NCI-H1092 (cell line): ENCODE measurements around the gene PDXP.
"Not testable (repeated sequence)": the region's sequence is repeated elsewhere in the genome, so short reads cannot be mapped to it uniquely, and the experiment has no call there.

Experiments used
- DNase-seq: peaks from one replicate; lab custom pipeline; 2025; lab: John Stamatoyannopoulos, UW

The PDXP gene

GRCh38 chr22:37674951-37675929 is 16.7 kb downstream of the PDXP start, which contains the start of gene LGALS1:
LGALS1 (plus strand) TSS chr22:37675636; CDS start chr22:37675703, 67 bp downstream.
- peak; percentile 9 for DNase-seq

DNA sequence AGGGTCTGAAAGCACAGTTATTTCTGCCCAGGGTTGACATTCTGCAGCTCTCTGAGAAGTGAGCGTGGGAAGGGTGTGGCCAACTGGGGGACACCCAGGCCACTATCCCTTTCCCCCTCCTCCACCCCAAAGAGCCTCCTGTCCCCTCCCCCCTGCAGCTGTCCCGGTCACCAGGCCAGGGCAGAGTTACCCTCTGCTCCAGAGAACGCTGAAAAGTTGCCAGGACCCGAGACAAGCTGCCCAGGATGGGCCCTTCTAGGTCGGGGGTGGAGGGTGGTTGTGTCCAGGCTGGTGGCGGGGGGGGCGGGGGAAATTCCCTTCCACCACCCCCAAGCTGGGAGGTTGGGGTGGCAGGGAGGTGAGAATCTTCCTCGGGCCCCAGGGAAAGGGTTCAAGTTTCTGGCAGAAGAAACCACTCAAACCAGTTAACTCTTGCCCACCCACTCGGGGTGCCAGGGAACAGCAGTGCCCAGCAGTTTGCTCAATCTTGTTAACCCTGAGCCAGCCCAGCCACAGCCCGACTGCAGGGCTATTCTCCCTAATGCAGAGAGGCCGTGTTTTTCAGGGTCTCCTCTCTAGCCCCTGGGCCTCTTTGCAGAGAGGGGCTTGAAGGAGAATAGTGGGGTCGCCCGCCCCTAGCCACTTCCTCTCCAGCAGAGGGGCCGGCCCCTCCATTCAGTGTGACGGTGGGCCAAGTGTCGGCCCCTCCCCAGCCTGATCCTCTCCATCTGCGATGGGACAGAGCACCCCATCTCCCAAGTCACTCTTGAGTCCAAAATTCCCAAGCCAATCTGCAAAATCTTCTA is 17.6 kb downstream of the PDXP start:
- no peak for DNase-seq

DNA sequence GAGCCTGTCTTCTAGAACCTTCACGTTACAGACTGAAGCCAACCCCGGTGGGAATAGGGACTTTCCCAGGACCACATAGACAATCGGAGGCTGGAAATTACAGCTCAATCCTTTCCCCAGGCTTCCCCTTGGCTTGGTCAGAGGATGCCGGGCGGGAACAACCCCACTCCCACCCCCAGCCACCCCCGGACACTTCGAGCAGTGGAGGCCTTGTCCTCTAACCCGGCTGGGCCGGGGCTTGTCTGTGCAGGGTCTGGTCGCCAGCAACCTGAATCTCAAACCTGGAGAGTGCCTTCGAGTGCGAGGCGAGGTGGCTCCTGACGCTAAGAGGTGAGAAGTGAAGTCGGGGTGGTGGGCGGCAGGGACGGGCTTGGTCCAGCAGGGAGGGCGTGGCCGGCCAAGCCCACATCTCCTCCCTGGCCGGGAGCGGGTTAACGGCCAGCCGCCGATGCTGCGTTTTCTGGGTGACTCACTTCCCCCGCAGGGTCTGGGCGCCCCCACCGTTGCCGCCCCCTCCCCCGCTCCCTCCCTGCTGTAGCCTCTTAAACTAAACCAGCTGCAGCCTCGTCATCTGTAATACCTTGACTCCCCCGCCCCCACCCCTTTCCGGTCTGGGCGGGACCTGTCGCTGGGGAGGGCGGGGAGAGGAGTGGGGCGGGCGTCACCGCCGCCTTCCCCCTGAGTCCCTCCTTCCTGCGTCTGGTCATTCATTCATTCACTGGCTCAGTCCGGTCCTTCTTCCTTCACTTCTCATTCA is 18.4 kb downstream of the PDXP start:
- DNase-seq: no peak

DNA sequence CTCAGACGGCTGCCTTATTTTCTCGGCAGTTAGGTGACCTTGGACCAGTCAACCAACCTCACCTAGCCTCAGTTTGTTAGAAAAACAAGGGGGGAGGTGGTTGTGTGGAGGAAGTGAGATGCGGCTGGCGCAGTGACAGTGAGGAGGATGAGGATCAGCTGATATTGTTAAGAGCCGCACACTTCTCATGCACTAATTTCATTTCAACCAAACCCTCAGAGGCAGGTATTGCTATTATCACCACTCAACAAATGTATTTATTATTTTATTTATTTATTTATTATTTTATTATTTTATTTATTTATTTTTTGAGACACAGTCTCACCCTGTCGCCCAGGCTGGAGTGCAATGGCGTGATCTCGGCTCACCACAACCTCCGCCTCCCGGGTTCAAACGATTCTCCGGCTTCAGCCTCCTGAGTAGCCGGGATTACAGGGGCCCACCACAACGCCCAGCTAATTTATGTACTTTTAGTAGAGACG is 19.0 kb downstream of the PDXP start:
- no peak for DNase-seq

- DNase-seq: no peak
Observed at GRCh38 chr22:37678372-37678771, 19.8 kb downstream of the PDXP start.

GRCh38 chr22:37679670-37680069 is 21.1 kb downstream of the PDXP start:
- DNase-seq: no peak

DNA sequence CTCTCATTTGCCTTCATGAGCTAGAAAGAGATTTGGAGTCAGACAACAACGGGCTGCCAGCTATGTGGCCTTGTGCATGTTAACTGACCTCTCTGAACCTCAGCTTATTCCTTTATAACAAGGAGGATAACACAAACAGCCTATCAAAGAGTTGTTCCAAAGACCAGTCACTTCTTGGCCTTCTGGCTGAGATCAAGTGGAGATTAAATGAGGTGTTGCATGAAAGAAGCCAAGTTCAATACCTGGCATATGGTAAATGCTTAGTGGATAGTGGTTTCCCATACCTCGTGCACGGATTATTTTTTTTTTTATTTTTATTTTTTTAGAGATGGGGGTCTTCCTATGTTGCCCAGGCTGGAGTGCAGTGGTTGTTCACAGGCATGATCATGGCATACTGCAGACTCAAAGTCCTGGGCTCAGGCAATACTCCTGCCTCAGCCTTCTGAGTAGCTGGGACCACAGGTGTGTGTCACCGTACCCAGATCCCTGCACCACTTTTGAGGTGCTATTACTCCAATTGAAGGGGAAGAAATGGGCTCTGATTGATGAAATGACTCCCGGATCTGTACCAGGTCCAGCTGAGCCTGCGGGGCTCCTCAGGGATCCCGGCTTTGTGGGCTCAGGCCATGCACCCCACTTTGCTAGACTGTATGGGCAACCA is 21.8 kb downstream of the PDXP start:
- no peak for DNase-seq

DNA sequence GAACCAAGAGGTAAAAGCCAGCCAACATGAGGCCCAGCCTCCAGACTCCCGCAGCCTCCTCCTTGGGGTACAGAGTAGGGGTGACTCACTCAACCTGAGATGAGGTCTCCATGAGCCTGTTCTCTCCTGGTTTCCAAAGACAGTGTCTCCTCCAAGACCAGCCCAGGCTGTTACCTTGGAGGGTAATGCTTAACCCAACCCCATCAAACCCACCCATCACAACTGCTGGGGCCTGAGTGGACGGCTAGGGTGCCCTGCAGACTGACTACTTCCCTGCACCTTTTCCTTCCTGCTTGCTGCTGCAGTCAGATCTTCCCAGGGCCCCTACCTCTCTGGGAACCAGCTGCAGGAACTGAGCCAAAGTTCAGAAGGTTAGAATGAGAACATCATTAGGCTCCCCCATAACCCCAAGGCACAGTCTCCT is 22.5 kb downstream of the PDXP start:
- no peak for DNase-seq

DNA sequence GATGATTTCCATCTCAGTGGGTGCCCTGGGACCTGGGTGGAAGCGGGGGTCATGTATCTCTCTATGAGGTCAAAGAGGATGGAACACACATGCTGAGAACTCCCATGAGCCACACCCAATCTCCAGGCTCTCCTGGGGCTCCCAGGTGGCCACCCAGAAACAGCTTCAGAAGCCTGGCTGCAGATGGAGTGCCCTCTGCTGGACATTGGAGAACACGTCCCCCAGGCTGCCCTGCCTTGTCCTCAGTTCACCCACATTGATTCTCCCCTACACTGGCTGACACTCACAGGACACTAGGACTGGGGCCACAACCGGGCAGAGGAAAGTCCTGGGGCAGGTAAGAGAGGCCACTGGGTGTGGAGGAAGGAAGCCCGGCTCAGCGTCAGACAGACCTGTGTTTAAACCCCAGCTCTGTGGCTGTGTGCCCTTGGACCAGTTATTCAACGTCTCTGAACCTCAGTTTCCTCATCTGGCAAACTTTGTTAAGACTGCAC is 23.1 kb downstream of the PDXP start:
- peak; percentile 6 for DNase-seq

- no peak for DNase-seq
Observed at GRCh38 chr22:37684803-37685615, 26.5 kb downstream of the PDXP start.

- DNase-seq: peak; percentile 77
Observed at GRCh38 chr22:37686002-37686982, 27.8 kb downstream of the PDXP start, which contains the start of gene NOL12. NOL12 (plus strand) TSS chr22:37686343; CDS start chr22:37686393, 50 bp downstream.

DNA sequence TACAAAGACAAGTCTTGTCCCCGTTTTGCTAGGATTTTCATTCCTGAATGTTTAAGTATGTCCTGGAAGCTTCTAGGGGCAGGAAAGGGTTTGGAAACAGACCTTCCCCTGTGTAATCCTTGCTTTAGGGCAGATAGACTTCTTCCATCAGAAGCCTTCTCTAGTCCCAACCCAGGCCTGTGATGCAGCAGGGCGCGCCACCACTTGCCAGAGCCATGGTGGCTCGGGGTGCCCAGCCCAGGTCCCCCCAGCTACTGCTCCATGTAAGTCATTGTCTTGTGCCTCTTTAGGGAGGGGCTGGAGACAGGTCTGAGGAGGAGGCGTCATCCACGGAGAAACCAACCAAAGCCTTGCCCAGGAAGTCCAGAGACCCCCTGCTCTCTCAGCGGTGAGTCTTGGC is 31.9 kb downstream of the PDXP start:
- no peak for DNase-seq

- DNase-seq: no peak
Observed at GRCh38 chr22:37690901-37691504, 32.5 kb downstream of the PDXP start.

DNA sequence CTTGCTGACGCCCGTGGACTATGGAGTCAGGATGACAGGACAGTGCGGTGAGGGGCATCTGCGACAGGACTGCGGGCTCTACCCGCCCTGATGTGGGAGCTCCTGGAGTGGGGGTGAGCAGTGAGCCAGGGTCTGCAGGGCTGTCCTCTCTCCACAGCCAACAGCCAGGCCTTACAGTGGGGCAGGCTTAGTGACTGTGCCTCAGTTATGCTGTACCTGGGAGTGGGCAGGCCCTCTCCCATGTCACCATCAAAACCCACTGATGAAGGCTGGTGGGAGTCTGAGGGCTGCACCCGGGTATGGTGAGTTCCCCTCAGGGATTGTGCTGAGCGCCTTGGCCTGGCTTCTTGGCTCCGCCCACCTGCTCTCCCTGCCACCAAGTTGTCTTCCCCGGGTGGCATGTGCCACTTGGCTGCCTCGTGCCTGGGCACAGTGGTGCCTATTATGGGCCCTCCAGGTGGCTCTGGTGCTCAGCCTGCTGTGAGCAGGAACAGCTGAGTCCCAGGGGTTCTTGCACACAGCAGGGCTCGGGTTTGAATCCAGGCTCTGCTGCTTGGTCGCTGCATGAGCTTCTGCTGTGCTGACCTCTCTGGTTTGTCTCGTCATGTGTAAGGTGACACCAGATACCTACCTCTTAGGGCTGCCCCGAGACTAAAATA is 34.2 kb downstream of the PDXP start:
- DNase-seq: no peak

DNA sequence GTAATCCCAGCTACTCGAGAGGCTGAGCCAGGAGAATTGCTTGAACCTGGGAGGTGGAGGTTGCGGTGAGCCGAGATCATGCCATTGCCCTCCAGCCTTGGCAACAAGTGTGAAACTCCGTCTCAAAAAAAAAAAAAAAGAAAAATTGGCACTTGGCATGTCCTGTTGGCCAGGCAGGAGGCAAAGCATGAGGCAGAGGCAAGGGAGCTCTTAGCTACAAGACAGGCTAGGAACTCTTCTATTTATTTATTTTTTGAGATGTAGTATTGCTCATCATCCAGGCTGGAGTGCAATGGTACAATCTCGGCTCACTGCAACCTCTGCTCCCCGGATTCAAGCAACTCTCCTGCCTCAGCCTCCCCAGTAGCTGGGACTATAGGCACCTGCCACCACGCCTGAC is 35.6 kb downstream of the PDXP start:
- DNase-seq: not testable (repeated sequence)

DNA sequence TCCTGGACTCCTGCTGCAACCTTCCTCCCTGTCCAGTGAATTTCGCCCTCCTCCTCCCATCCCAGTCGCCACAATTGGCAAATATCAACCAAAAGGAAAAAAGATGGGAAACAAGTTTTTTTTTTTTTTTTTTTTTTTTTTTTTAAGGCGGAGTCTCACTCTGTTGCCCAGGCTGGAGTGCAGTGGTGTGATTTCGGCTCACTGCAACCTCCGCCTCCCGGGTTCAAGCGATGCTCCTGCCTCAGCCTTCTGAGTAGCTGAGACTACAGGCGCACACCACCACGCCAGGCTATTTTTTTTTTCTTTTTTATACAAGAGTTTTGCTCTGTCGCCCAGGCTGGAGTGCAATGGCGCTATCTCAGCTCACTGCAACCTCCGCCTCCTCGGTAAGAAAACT is 37.7 kb downstream of the PDXP start:
- DNase-seq: not testable (repeated sequence)

DNA sequence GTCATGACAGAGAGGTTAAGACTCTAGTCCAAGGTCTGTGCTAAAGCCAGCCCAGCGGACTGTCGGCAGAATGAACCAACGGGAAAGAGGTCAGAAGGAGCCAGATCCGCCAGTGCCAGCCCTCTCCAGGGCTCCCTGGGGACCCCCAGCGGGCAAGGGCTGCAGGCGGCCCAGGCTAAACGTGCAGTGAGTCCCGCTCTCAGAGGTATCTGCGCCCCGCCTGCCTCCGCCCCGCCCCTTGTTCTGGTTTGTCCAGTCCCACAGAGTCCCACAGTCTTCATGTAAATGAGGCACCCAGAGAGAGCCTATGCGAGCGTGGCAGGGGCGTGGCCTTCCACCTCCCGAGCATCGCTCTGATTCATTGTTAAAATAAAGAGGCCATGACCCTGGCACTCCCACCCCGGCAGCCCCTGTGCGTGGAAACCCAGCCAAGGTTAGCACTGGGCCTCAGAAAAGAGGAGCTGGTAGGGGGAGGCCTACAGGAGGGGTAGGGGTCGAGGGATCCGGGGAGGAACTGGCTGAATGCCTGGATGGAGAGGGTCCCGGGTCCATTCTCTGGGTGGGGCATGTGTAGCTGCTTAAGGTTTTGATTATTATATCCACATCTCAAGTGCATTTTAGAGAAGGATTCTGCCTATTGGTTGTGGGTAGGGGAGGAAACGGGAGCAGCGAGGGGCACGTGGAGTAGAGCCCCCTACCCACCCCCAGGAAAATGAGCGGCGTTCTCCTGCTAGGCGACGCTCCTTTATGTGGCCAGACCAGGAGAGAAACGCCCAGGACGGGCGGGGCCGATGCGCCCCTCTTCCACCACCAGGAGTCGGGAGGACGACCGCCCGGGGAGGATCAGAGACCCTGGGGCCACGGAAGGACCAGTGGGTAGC is 38.4 kb downstream of the PDXP start, which contains the start of gene TRIOBP:
TSS of gene TRIOBP (plus strand) at position 392 of the 881 bp plus-strand sequence. CDS start 4,318 bp downstream, outside the sequence.
- peak; percentile 98 for DNase-seq
